AG08396 (cell line): ENCODE results near the gene PIGU.
"Not testable (repeated sequence)": the region's sequence is repeated elsewhere in the genome, so short reads cannot be mapped to it uniquely, and the experiment has no call there.

Source experiments
- DNase-seq: peaks from one replicate; pipeline ENCODE4 v3.0.0; 2012; ENCODE audit warnings: low spot score, mixed read lengths

PIGU gene

DNA sequence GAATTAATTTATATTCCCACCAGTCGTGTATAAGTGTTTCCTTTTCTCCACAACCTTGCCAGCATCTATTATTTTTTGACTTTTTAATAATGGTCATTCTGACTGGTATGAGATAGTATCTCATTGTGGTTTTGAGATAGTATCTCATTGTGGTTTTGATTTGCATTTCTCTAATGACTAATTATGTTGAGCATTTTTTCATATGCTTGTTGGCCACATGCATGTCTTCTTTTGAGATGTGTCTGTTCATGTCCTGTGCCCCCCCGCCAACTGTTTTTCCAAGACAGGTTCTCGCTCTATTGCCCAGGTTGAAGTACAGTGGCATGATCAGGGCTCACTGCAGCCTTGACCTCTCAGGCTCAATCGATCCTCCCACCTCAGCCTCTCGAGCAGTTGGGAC lies 15.1 kb downstream of the PIGU start:
- not testable (repeated sequence) for DNase-seq

DNA sequence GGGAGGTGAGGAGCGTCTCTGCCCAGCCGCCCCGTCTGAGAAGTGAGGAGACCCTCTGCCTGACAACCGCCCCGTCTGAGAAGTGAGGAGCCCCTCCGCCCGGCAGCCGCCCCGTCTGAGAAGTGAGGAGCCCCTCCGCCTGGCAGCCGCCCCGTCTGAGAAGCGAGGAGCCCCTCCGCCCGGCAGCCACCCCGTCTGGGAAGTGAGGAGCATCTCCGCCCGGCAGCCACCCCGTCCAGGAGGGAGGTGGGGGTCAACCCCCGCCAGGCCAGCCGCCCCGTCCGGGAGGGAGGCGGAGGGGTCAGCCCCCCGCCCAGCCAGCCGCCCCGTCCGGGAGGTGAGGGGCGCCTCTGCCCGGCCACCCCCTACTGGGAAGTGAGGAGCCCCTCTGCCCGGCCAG lies 18.2 kb downstream of the PIGU start:
- not testable (repeated sequence) for DNase-seq

DNA sequence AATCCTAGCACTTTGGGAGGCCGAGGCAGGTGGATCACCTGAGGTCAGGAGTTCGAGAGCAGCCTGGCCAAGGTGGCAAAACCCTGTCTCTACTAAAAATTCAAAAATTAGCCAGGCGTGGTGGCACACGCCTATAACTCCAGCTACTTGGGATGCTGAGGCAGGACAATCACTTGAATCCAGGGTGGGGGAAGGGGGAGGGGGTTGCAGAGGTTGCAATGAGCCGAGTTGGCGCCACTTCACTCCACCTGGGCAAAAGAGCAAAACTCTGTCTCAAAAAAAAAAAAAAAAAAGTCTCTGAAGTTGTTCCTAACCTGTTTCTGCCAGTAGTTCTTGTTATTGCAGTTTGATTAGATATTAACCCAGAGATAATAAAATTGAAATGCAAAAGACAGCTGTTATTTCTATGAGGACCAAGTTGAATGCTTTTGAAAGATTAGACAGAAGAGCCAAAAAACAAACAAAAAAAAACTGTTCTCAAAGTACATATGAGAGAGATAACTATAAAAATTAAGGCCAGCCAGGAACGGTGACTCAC lies 22.6 kb downstream of the PIGU start:
- no peak for DNase-seq

DNA sequence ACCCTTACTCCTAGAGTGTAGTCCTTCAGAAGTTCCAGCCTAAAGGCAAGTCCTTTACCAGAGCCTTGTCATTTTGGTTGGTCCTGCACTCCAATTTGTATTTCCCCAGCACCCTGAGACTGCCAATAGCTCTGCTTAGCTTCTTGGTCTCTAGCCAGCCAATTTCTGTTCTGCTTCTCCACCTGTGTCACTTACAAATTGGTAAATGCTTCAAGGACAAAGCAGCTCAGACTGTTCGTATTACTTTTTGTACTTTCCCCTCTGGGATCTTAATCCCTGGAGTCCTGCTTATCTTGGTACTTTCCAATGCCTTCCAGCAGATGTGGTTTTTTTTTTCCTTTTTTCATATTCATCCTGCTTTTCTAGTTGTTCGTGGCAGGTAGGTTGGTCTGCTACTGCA lies 25.7 kb downstream of the PIGU start:
- no peak for DNase-seq

DNA sequence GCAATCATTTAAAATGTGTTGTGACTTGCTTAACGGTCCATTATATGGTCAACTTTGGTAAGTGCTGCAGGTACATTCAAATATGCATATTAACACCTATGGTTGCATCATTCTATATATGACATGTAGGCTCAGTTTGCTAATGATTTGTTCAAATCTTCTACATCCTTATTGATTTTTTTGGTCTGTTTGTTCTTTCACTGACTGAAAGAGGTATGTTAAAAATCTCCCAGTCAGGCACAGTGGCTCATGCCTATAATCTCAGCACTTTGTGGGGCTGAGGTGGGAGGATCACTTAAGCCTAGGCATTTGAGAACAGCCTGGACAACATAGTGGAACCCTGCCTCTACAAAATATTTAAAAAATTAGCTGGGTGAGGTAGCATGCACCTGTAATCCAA lies 29.2 kb downstream of the PIGU start:
- DNase-seq: no peak

GRCh38 chr20:34644951-34645350 lies 31.9 kb downstream of the PIGU start:
- no peak for DNase-seq

- DNase-seq: no peak
Measured at GRCh38 chr20:34644345-34644744, 32.5 kb downstream of the PIGU start.

- peak; percentile 53 for DNase-seq
Measured at GRCh38 chr20:34643928-34644327, 33.0 kb downstream of the PIGU start.

GRCh38 chr20:34642009-34642408 lies 34.9 kb downstream of the PIGU start:
- DNase-seq: no peak

- no peak for DNase-seq
Measured at GRCh38 chr20:34639755-34640222, 37.1 kb downstream of the PIGU start.

DNA sequence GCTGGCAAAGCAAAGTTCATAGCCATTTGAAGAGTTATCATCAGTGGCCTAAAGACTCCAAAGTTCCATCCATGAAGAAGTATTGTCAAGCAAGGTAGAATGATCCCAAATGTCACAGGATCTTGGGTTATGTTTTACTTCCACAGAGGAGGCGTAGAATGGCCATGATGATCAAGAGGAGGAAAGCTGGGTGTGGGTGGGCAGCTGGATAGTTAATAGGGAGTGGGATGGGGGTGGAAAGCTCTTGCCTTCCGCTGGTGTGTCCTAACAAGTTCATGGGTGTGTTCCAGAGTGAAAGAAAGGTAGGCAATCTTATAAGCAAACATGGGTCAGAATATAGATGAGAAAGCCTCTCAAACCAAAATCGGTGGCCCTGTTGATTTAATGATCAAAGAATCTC lies 38.4 kb downstream of the PIGU start:
- no peak for DNase-seq

GRCh38 chr20:34638039-34638292 lies 38.9 kb downstream of the PIGU start:
- DNase-seq: no peak

GRCh38 chr20:34637245-34638038 lies 39.5 kb downstream of the PIGU start:
- DNase-seq: peak; percentile 67

- DNase-seq: no peak
Measured at GRCh38 chr20:34636648-34637047, 40.2 kb downstream of the PIGU start.

DNA sequence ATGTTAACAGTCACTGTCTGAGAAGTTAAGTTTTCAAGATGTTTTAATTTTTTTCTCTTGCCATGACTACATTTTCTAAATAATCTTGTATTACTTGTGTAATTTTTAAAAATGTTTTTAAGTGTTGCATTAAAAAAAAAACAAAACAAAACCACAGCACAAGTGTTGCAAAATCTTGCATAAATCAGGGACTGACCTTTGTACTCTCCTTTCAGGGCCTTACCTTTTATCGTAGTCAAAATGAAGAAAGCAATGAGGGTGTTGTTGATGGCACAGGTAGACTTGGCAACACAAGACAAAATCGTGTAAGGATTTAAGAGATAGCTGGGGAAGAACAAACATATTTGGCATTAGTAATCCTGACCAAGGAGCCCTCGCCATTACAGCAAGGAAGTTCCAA lies 42.5 kb downstream of the PIGU start:
- DNase-seq: no peak

- no peak for DNase-seq
Measured at GRCh38 chr20:34632870-34633452, 43.9 kb downstream of the PIGU start.

DNA sequence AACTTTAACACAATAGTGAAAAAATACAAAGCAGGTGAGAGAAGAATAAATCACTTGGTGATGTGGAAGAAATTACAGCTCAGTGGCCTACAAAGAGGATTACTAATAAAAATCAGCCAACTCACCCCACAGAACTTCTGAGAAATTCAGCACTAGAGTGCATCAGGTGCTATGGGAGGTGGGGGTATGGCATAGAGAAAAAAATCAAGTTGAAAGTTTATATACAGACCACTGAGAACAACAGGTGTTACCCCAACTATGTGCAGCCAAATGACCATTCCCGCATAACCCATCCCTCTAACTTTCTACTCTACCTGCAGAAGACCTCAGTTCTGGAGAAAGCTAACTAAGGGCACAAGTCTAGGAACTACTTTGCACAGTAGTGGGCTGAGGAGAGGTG lies 47.0 kb downstream of the PIGU start:
- DNase-seq: no peak

GRCh38 chr20:34629342-34629741 lies 47.5 kb downstream of the PIGU start:
- DNase-seq: peak; percentile 24

- no peak for DNase-seq
Measured at GRCh38 chr20:34628026-34628425, 48.9 kb downstream of the PIGU start.

DNA sequence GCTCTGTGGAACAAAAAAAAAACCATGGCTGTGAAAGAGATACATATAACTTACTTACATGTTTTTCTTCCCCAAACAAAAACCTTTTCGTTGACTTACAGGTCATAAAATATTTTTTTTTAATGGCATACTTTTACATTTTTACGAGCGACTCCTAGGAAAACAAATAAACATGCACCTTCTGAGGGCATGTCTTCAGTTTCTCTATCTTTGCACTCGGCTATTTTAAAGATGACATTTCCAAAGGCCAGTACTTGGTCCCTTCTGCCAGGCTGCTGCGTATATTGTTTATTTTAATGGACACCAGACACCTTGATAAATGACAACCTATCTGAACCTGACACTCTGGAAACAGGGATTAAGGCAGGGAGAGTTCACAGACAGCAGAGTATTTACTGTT lies 49.4 kb downstream of the PIGU start:
- DNase-seq: no peak

GRCh38 chr20:34626992-34627391 lies 49.9 kb downstream of the PIGU start:
- DNase-seq: no peak

GRCh38 chr20:34624629-34625028 lies 52.3 kb downstream of the PIGU start:
- DNase-seq: no peak

DNA sequence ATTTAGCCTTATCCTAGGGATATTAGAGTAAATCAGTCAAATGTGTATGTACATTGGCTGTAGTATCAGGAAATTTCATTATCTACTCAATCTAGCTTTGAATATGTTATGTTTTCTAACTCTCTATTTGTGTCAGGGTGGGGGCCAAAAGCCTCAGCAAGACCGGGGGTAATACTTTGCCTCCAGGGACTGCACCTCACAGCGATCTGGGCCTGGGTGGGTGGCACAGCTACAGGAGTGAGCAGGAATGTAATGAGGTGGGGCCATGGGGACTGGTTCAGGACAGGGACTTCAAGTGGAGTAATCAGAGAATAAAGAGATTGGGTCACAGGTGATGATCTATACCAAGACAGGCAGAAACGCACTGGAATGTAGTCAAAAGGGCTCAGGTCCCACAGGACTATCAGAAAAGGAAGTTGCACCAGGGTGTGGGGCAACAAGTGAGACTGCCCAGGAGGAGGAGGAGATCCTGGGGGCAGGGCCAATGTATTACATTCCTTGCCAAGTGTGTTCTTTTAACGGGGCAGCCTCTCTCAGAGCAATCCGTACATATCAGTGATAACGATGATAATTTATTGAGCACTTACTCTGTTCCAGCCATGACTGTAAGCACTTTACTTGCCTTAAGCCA lies 54.0 kb downstream of the PIGU start:
- DNase-seq: no peak
